SK-N-SH (cell line): ENCODE results near the gene LRIG1. TPM values are rescaled to one million over a fixed set of nuclear protein-coding genes. Genes with fewer than 3 reads are reported as not detected.

ENCODE experiments used
- CTCF ChIA-PET: fragments of 300-600, 350-600 bp; formaldehyde crosslinking; extraction: SDS; loops from one replicate; lab custom pipeline; 2021; lab: Yijun Ruan, JAX
- POLR2A ChIA-PET: fragments of 350-600 bp; sonication (Branson Sonifier 250); formaldehyde crosslinking; extraction: SDS; loops from one replicate; lab custom pipeline; 2020; ENCODE audit warnings: antibody characterized with exemption, inconsistent platforms; lab: Yijun Ruan, JAX
- DNase-seq: peaks from one replicate; pipeline ENCODE4 v3.0.0; 2012
- H2AFZ ChIP-seq: fragments of 200-600 bp; sonication (generic); 2 replicates; pipeline ENCODE4 v1.8.1; 2016; ENCODE audit warnings: antibody characterized with exemption, mild to moderate bottlenecking, low read depth
- H3F3A ChIP-seq: fragments of 200-600 bp; sonication (generic); replicated peaks from 2 replicates; pipeline ENCODE3; 2016; ENCODE audit warnings: antibody characterized with exemption, mild to moderate bottlenecking; ENCODE audit not compliant: insufficient read depth
- H3K27ac ChIP-seq, 2 experiments: fragments of 200-500 bp in 1 of 2; fragments of 200-600 bp in 1 of 2; sonication (Bioruptor generic) in 1 of 2; sonication (generic), shearing (Covaris generic) in 1 of 2; 2 replicates each; pipeline versions ENCODE4 v1.5.1 to v1.6.1; 2014 to 2016; ENCODE audit warnings: low read depth in 2 of 2, inconsistent platforms in 1 of 2, low read length in 1 of 2, mild to moderate bottlenecking in 1 of 2, mixed read lengths in 1 of 2
- H3K27me3 ChIP-seq: fragments of 200-600 bp; sonication (generic), shearing (Covaris generic); 2 replicates; pipeline ENCODE4 v1.6.1; 2016; ENCODE audit warnings: mixed run types; ENCODE audit not compliant: insufficient read depth
- H3K36me3 ChIP-seq, 2 experiments: fragments of 200-500 bp in 1 of 2; fragments of 200-600 bp in 1 of 2; sonication (Bioruptor generic) in 1 of 2; sonication (generic) in 1 of 2; replicated peaks in 1 of 2; 2 replicates each; pipeline versions ENCODE3 to v1.5.1; 2014 to 2016; ENCODE audit warnings: low read length in 1 of 2, mild to moderate bottlenecking in 1 of 2; ENCODE audit not compliant: insufficient read depth in 2 of 2, control insufficient read depth in 1 of 2
- H3K4me1 ChIP-seq, 2 experiments: fragments of 200-500 bp in 1 of 2; fragments of 200-600 bp in 1 of 2; sonication (Bioruptor generic) in 1 of 2; sonication (generic), shearing (Covaris generic) in 1 of 2; 2 replicates each; pipeline versions ENCODE4 v1.5.1 to v1.6.1; 2014 to 2016; ENCODE audit warnings: low read depth in 1 of 2, low read length in 1 of 2, mixed run types in 1 of 2; ENCODE audit not compliant: insufficient read depth in 2 of 2, control insufficient read depth in 1 of 2
- H3K4me2 ChIP-seq: fragments of 200-600 bp; sonication (generic), shearing (Covaris generic); 2 replicates; pipeline ENCODE4 v1.6.1; 2017; ENCODE audit warnings: mixed run types
- H3K4me3 ChIP-seq, 2 experiments: fragments of 200-500 bp in 1 of 2; fragments of 200-600 bp in 1 of 2; sonication (Bioruptor generic) in 1 of 2; sonication (generic), shearing (Covaris generic) in 1 of 2; 2 replicates each; pipeline versions ENCODE4 v1.5.1 to v1.8.1; 2014 to 2016; ENCODE audit warnings: low read depth in 2 of 2, inconsistent platforms in 1 of 2, low read length in 1 of 2, mild to moderate bottlenecking in 1 of 2, mixed read lengths in 1 of 2, moderate library complexity in 1 of 2
- H3K79me2 ChIP-seq: fragments of 200-600 bp; sonication (generic); 2 replicates; pipeline ENCODE4 v1.8.1; 2017; ENCODE audit warnings: mild to moderate bottlenecking; ENCODE audit not compliant: insufficient read depth
- H3K9ac ChIP-seq: fragments of 200-600 bp; sonication (generic); 2 replicates; pipeline ENCODE4 v1.6.1; 2017; ENCODE audit warnings: mixed run types
- H3K9me2 ChIP-seq: fragments of 200-600 bp; sonication (generic); 2 replicates; pipeline ENCODE4 v1.6.1; 2017; ENCODE audit warnings: mixed run types
- H3K9me3 ChIP-seq: fragments of 200-600 bp; sonication (generic); 2 replicates; pipeline ENCODE4 v1.6.1; 2017; ENCODE audit warnings: mixed run types, mild to moderate bottlenecking, moderate library complexity
- H4K20me1 ChIP-seq: fragments of 200-600 bp; sonication (generic); 2 replicates; pipeline ENCODE4 v1.6.1; 2017; ENCODE audit warnings: mild to moderate bottlenecking, mixed run types; ENCODE audit not compliant: insufficient read depth
- CHD2 ChIP-seq: fragments of 150-350 bp; IDR thresholded peaks from 2 replicates; pipeline ENCODE4 v1.6.1; 2018; ENCODE audit warnings: low read length; ENCODE audit not compliant: partially characterized antibody
- ELF1 ChIP-seq: IDR thresholded peaks from 2 replicates; pipeline ENCODE4 v1.4.0; 2012
- EP300 ChIP-seq, 2 experiments: IDR thresholded peaks; 2 replicates each; pipeline versions ENCODE4 v1.4.0 to v1.6.1; 2012; ENCODE audit warnings: borderline replicate concordance in 1 of 2, low read depth in 1 of 2, low read length in 1 of 2
- EZH2phosphoT487 ChIP-seq: fragments of 200-600 bp; sonication (generic); IDR thresholded peaks from 2 replicates; pipeline ENCODE4 v1.6.1; 2017; ENCODE audit warnings: low read depth, mixed run types, mild to moderate bottlenecking, antibody characterized with exemption, moderate library complexity, borderline replicate concordance
- FOSL2 ChIP-seq: IDR thresholded peaks from 2 replicates; pipeline ENCODE4 v1.4.0; 2012; ENCODE audit warnings: low read depth, mild to moderate bottlenecking, moderate library complexity, borderline replicate concordance
- FOXM1 ChIP-seq: IDR thresholded peaks from 2 replicates; pipeline ENCODE4 v1.4.0; 2012; ENCODE audit warnings: low read depth, mild to moderate bottlenecking
- GABPA ChIP-seq: IDR thresholded peaks from 2 replicates; pipeline ENCODE4 v1.4.0; 2012; ENCODE audit warnings: low read depth, mild to moderate bottlenecking
- GATA2 ChIP-seq: sonication (generic); formaldehyde crosslinking; IDR thresholded peaks from 2 replicates; pipeline ENCODE4 v1.5.0; 2020; ENCODE audit warnings: mild to moderate bottlenecking, missing genetic modification reagents
- MEF2A ChIP-seq: IDR thresholded peaks from 2 replicates; pipeline ENCODE4 v1.4.0; 2012; ENCODE audit warnings: low read depth, borderline replicate concordance
- NRF1 ChIP-seq: IDR thresholded peaks from 2 replicates; pipeline ENCODE4 v1.6.1; 2012; ENCODE audit warnings: low read depth, mild to moderate bottlenecking, low read length
- RCOR1 ChIP-seq: fragments of 150-350 bp; IDR thresholded peaks from 2 replicates; pipeline ENCODE4 v1.6.1; 2017; ENCODE audit warnings: antibody characterized with exemption, low read length
- RFX5 ChIP-seq: IDR thresholded peaks from 2 replicates; pipeline ENCODE4 v1.6.1; 2012; ENCODE audit warnings: mild to moderate bottlenecking, improper control_type of control experiment, low read length
- RXRA ChIP-seq: IDR thresholded peaks from 2 replicates; pipeline ENCODE4 v1.4.0; 2012; ENCODE audit warnings: low read depth, mild to moderate bottlenecking, borderline replicate concordance
- SIN3A ChIP-seq: IDR thresholded peaks from 2 replicates; pipeline ENCODE4 v1.6.1; 2012; ENCODE audit warnings: low read depth, mild to moderate bottlenecking, low read length, moderate library complexity, borderline replicate concordance
- SMC3 ChIP-seq: IDR thresholded peaks from 2 replicates; pipeline ENCODE4 v1.6.1; 2012; ENCODE audit warnings: low read depth, low read length, improper control_type of control experiment
- TAF1 ChIP-seq: IDR thresholded peaks from 2 replicates; pipeline ENCODE4 v1.6.1; 2012; ENCODE audit warnings: low read depth, mild to moderate bottlenecking, low read length, moderate library complexity, borderline replicate concordance
- TEAD4 ChIP-seq: IDR thresholded peaks from 2 replicates; pipeline ENCODE4 v1.4.0; 2012; ENCODE audit warnings: mild to moderate bottlenecking, borderline replicate concordance; ENCODE audit not compliant: insufficient read depth
- YY1 ChIP-seq: IDR thresholded peaks from 2 replicates; pipeline ENCODE4 v1.4.0; 2012; ENCODE audit warnings: low read depth, mild to moderate bottlenecking
- WGBS: methylation state at CpG from one replicate; pipeline ENCODE4 v1.1.6; 2017; ENCODE audit warnings: low lambda C conversion rate; 5-methylcytosine and 5-hydroxymethylcytosine counted together
- polyA plus RNA-seq, 3 experiments: library from polyadenylated mRNA; depleted of rRNA; stranded (reverse); fragments of >200 nt; gene quantifications; 2 replicates each; pipeline ENCODE4 v1.2.3, GENCODE V29; 2012
- TF ChIP-seq, protein P1 (sequence below): IDR thresholded peaks from 2 replicates; pipeline ENCODE4 v1.4.0; 2012; ENCODE audit warnings: low read depth, borderline replicate concordance
- TF ChIP-seq, protein P2 (sequence below): fragments of 200-600 bp; sonication (generic); IDR thresholded peaks from 2 replicates; pipeline ENCODE4 v1.6.1; 2017; ENCODE audit warnings: antibody characterized with exemption, mild to moderate bottlenecking, moderate library complexity
- TF ChIP-seq, protein P3 (sequence below): fragments of 150-350 bp; IDR thresholded peaks from 2 replicates; pipeline ENCODE4 v1.6.1; 2017; ENCODE audit warnings: antibody characterized with exemption, low read length, low read depth, borderline replicate concordance
- TF ChIP-seq, protein P4 (sequence below): IDR thresholded peaks from 2 replicates; pipeline ENCODE4; 2012
- TF ChIP-seq, protein P5 (sequence below): IDR thresholded peaks from 2 replicates; pipeline ENCODE4 v1.4.0; 2012; ENCODE audit warnings: low read depth, borderline replicate concordance

Gene LRIG1
- polyA plus RNA-seq, 1 of the 3 experiments (the other 2 are of a cell fraction) = 1.7 TPM

DNA sequence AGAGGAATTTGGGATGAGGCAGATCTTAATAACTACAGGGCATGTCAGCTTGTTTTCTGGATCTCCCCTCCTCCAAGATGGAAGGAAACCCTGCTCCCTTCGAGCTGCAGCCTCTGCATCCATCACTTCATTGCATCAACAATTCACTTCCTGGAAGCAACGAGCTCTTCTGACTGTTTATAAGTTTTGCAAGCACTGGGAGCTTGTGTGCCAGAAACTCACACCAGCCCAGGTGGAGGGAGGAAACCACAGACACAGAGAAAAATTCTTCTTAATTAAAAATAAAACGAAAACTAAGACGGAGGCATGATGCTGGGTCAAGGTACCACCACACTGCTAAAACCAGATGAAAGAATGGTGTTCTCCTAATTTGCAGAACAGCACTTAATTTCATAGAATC lies 10.6 kb downstream of the LRIG1 start (continued):
- TF ChIP-seq, protein P1, sequence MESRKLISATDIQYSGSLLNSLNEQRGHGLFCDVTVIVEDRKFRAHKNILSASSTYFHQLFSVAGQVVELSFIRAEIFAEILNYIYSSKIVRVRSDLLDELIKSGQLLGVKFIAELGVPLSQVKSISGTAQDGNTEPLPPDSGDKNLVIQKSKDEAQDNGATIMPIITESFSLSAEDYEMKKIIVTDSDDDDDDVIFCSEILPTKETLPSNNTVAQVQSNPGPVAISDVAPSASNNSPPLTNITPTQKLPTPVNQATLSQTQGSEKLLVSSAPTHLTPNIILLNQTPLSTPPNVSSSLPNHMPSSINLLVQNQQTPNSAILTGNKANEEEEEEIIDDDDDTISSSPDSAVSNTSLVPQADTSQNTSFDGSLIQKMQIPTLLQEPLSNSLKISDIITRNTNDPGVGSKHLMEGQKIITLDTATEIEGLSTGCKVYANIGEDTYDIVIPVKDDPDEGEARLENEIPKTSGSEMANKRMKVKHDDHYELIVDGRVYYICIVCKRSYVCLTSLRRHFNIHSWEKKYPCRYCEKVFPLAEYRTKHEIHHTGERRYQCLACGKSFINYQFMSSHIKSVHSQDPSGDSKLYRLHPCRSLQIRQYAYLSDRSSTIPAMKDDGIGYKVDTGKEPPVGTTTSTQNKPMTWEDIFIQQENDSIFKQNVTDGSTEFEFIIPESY = no peak
- no peak for TF ChIP-seq MEF2A
- TF ChIP-seq SIN3A = no peak
- no peak for TF ChIP-seq NRF1
- no peak for TF ChIP-seq FOXM1
- TF ChIP-seq, all 33 proteins: peak for 0

DNA sequence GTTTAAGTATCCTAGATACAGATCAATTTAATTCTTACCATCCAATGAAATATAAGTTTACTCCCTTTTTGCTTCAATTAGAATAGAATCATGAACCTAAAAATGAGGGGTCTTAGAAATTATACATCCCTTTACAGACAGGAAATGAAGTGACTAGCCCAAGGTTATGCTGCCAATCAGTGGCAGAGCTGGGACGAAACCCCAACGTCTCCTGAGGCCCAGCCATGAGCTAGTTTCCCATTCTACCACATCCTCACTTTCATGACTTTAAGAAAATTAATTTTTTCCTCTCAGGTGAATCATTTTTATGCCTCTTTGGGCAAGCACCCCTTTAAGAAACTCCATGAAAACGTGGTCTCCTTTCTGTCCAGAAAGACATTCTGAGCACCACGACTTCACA lies 11.2 kb downstream of the LRIG1 start:
- H3K27me3 ChIP-seq = peaks cover 13% of the 10 kb centered on the region; the same call in 1 of the 2 replicates
- no peak for TF ChIP-seq TEAD4
- no peak for TF ChIP-seq YY1
- no peak for TF ChIP-seq EP300 (IDR thresholded peaks at IDR 0.05; ENCODE audit: borderline replicate concordance in 1 of 2, low read depth in 1 of 2, low read length in 1 of 2)
- TF ChIP-seq, protein P2, sequence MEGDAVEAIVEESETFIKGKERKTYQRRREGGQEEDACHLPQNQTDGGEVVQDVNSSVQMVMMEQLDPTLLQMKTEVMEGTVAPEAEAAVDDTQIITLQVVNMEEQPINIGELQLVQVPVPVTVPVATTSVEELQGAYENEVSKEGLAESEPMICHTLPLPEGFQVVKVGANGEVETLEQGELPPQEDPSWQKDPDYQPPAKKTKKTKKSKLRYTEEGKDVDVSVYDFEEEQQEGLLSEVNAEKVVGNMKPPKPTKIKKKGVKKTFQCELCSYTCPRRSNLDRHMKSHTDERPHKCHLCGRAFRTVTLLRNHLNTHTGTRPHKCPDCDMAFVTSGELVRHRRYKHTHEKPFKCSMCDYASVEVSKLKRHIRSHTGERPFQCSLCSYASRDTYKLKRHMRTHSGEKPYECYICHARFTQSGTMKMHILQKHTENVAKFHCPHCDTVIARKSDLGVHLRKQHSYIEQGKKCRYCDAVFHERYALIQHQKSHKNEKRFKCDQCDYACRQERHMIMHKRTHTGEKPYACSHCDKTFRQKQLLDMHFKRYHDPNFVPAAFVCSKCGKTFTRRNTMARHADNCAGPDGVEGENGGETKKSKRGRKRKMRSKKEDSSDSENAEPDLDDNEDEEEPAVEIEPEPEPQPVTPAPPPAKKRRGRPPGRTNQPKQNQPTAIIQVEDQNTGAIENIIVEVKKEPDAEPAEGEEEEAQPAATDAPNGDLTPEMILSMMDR = no peak
- TF ChIP-seq, protein P3, sequence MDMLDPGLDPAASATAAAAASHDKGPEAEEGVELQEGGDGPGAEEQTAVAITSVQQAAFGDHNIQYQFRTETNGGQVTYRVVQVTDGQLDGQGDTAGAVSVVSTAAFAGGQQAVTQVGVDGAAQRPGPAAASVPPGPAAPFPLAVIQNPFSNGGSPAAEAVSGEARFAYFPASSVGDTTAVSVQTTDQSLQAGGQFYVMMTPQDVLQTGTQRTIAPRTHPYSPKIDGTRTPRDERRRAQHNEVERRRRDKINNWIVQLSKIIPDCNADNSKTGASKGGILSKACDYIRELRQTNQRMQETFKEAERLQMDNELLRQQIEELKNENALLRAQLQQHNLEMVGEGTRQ = no peak
- no peak for TF ChIP-seq RCOR1
- TF ChIP-seq, protein P4, sequence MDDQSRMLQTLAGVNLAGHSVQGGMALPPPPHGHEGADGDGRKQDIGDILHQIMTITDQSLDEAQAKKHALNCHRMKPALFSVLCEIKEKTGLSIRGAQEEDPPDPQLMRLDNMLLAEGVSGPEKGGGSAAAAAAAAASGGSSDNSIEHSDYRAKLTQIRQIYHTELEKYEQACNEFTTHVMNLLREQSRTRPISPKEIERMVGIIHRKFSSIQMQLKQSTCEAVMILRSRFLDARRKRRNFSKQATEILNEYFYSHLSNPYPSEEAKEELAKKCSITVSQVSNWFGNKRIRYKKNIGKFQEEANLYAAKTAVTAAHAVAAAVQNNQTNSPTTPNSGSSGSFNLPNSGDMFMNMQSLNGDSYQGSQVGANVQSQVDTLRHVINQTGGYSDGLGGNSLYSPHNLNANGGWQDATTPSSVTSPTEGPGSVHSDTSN = no peak
- TF ChIP-seq, protein P5, sequence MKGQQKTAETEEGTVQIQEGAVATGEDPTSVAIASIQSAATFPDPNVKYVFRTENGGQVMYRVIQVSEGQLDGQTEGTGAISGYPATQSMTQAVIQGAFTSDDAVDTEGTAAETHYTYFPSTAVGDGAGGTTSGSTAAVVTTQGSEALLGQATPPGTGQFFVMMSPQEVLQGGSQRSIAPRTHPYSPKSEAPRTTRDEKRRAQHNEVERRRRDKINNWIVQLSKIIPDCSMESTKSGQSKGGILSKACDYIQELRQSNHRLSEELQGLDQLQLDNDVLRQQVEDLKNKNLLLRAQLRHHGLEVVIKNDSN = no peak
- TF ChIP-seq MEF2A = no peak
- TF ChIP-seq RXRA = no peak
- no peak for TF ChIP-seq GATA2 (CRISPR knock-in tag)
- no peak for TF ChIP-seq RFX5
- TF ChIP-seq FOSL2 = no peak
- no peak for TF ChIP-seq GABPA
- no peak for TF ChIP-seq ELF1
- TF ChIP-seq CHD2 = no peak
- no peak for TF ChIP-seq TAF1
- no peak for TF ChIP-seq SMC3
- no peak for TF ChIP-seq EZH2phosphoT487
- TF ChIP-seq, protein P1 = no peak
- H3K9me3 ChIP-seq = no peaks in the 10 kb centered on the region
- H4K20me1 ChIP-seq = no peaks in the 10 kb centered on the region
- POLR2A ChIA-PET = no interaction called here
- H3K4me3 ChIP-seq = no peak overlapping the region
- H3K9me2 ChIP-seq = no peaks in the 10 kb centered on the region
- no peaks in the 10 kb centered on the region for H3K4me1 ChIP-seq
- H3K27ac ChIP-seq = no peak overlapping the region
- CTCF ChIA-PET = no interaction called here
- no peak overlapping the region for H3K9ac ChIP-seq
- no peak for DNase-seq
- H3K4me2 ChIP-seq = no peak overlapping the region
- 72% methylated on average over 4 of the region's 4 CpGs for WGBS
- no peaks in the 10 kb centered on the region for H3K79me2 ChIP-seq
- no peaks in the 10 kb centered on the region for H3F3A ChIP-seq
- no peak overlapping the region for H2AFZ ChIP-seq
- H3K36me3 ChIP-seq = no peaks in the 10 kb centered on the region
